ENCODE results near the gene XYLT2. TPM values are rescaled to one million over a fixed set of nuclear protein-coding genes. Genes with fewer than 3 reads are reported as not detected.
A peak's percentile ranks its signal among the peaks of the same experiment; 100 is the strongest.

XYLT2 gene
- total and polyA plus RNA-seq, 2 of the 13 experiments (the other 11 are each of a cell fraction or from before 2014, with no cell fraction given): 17.0 to 22.1 TPM

DNA sequence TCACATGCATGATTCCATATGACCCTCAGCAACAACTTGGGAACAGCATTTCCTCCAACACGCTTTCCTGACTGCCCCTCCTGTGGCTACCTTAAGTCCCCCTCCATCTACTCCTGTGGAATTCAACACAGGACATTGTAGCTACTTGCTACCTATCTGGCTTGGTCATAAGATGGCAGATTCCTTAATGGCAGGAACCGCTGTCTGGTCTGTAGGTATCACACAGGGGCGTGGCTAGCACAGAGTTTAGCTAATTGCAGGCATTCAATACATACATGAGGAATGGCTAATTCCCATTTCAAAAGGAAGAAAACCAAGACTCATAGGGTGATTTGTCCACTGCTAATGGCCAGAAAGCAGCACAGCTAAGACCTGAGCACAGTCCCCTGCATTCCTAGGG, 42.8 kb downstream of the XYLT2 start:
- intact Hi-C loops (cut with micrococcal nuclease; ENCODE audit: unreplicated experiment): no loop called here
- whole genome bisulfite sequencing (ENCODE audit: low lambda C conversion rate): 97% methylated on average over 3 of the region's 3 CpGs
- in situ Hi-C loops (cut with HindIII; ENCODE audit: extremely low pct_ligation_motif_present, low pct_unique_long_range_greater_than_20kb): no loop called here
- POLR2A ChIA-PET: interaction anchor here (1.2 to 4.7 kb wide), 2 partner anchors 9 kb away, joined by 4 to 19 read pairs; partner anchors contain the start of gene LRRC59
- Histone ChIP-seq H3K36me3 (replicated peaks in 1 of 2; ENCODE audit: control insufficient read depth in 1 of 2, insufficient read depth in 2 of 2, low read length in 2 of 2) (peaks cover 63 to 93% of the 10 kb centered on the region in 2 experiments), H3K4me1 (ENCODE audit: insufficient read depth, low read length) (no peaks in the 10 kb centered on the region), H3K79me2 (ENCODE audit: insufficient read depth, low read length) (peaks cover 14% of the 10 kb centered on the region), H3K27me3 (ENCODE audit: control insufficient read depth in 1 of 2, insufficient read depth in 2 of 2, low read length in 2 of 2) (no peaks in the 10 kb centered on the region), H3K9me3 (ENCODE audit: low read length) (no peaks in the 10 kb centered on the region), H3K9ac (ENCODE audit: insufficient read depth, low read depth, low read length) (no peak overlapping the region), H3K27ac (ENCODE audit: extremely low read length, insufficient read depth, low read length) (no peak overlapping the region), H3K4me2 (ENCODE audit: low read depth, low read length) (no peak overlapping the region), H4K20me1 (ENCODE audit: insufficient read depth, low read length) (no peaks in the 10 kb centered on the region), H3K4me3 (replicated peaks in 1 of 3; ENCODE audit: insufficient read depth in 1 of 3, low read depth in 2 of 3, low read length in 3 of 3) (no peak overlapping the region), H2AFZ (ENCODE audit: low read length) (no peak overlapping the region)
- FAIRE-seq (no peak), ATAC-seq (no peak; the same call in 2 of the 3 replicates), DNase-seq (ENCODE audit: low spot score) (no peak)
- peak; percentile 32 for TF ChIP-seq RBM22 (optimal IDR thresholded peaks at IDR 0.05; ENCODE audit: low read length)
- TF ChIP-seq POLR2AphosphoS2 (IDR thresholded peaks at IDR 0.05; ENCODE audit: low read depth, low read length): peak; percentile 87
- TF ChIP-seq EHMT2 (IDR thresholded peaks at IDR 0.05; ENCODE audit: borderline replicate concordance, low read depth, low read length): no peak
- TF ChIP-seq POLR2A (IDR thresholded peaks at IDR 0.05; ENCODE audit: insufficient read depth in 1 of 2, low read depth in 2 of 2, low read length in 2 of 2): peak in 1 of 2 experiments; percentile 2; a peak in 2 of 4 replicates
- TF ChIP-seq POLR2AphosphoS5 (IDR thresholded peaks at IDR 0.05; ENCODE audit: low read depth, low read length): peak; percentile 18; the same call in 1 of the 2 replicates
- TF ChIP-seq ZNF343 (CRISPR knock-in tag; IDR thresholded peaks at IDR 0.05): no peak
- no peak for TF ChIP-seq ZNF629 (CRISPR knock-in tag; conservative IDR thresholded peaks at IDR 0.05)
- no peak for TF ChIP-seq NR2C2 (CRISPR knock-in tag; IDR thresholded peaks at IDR 0.05; ENCODE audit: borderline replicate concordance)
- BruUV-seq (replicated peaks): no TSS peak
- CTCF ChIA-PET (ENCODE audit: low intra/inter-chr PET ratio, low total read pairs): no interaction called here

DNA sequence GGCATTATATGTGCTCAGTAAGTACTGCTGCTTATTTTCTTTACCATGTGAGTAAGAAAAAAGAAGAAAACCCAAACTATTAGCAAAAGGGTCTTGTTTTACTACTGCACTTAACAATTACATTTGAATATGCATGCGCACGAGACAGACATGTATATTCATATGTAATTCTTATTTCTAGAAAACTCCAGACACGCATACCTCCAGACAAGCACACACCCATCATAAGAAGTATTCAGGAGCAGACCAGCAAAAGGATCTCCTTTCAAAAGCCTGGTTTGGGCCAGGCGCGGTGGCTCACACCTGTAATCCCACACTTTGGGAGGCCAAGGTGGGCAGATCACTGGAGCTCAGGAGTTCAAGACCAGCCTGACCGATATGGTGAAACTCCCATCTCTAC, 43.6 kb downstream of the XYLT2 start:
- H4K20me1 ChIP-seq (ENCODE audit: insufficient read depth, low read length): no peaks in the 10 kb centered on the region
- WGBS (ENCODE audit: low lambda C conversion rate): 98% methylated on average over 6 of the region's 6 CpGs
- no peak overlapping the region for H2AFZ ChIP-seq (ENCODE audit: low read length)
- H3K4me2 ChIP-seq (ENCODE audit: low read depth, low read length): no peak overlapping the region
- POLR2A ChIA-PET: interaction anchor here (0.7 to 4.7 kb wide), 5 partner anchors 8 to 40 kb away, joined by 3 to 19 read pairs (median 4); partner anchors contain the start of gene LRRC59
- H3K9me3 ChIP-seq (ENCODE audit: low read length): no peaks in the 10 kb centered on the region
- BruUV-seq (replicated peaks): no TSS peak
- intact Hi-C loops (cut with micrococcal nuclease; ENCODE audit: unreplicated experiment): no loop called here
- CTCF ChIA-PET (ENCODE audit: low intra/inter-chr PET ratio, low total read pairs): no interaction called here
- TF ChIP-seq POLR2AphosphoS5 (IDR thresholded peaks at IDR 0.05; ENCODE audit: low read depth, low read length): 0 out of 2 replicates have a peak, but pooled peaks have one; percentile 9
- TF ChIP-seq POGZ (CRISPR knock-in tag; IDR thresholded peaks at IDR 0.05): no peak
- no peak overlapping the region for H3K9ac ChIP-seq (ENCODE audit: insufficient read depth, low read depth, low read length)
- DNase-seq (ENCODE audit: low spot score) (no peak), FAIRE-seq (no peak), ATAC-seq (no peak)
- H3K4me1 ChIP-seq (ENCODE audit: insufficient read depth, low read length): peaks cover 7% of the 10 kb centered on the region
- H3K27ac ChIP-seq (ENCODE audit: extremely low read length, insufficient read depth, low read length): no peak overlapping the region
- no peaks in the 10 kb centered on the region for H3K27me3 ChIP-seq (ENCODE audit: control insufficient read depth in 1 of 2, insufficient read depth in 2 of 2, low read length in 2 of 2)
- in situ Hi-C loops (cut with HindIII; ENCODE audit: extremely low pct_ligation_motif_present, low pct_unique_long_range_greater_than_20kb): no loop called here
- H3K4me3 ChIP-seq (replicated peaks in 1 of 3; ENCODE audit: insufficient read depth in 1 of 3, low read depth in 2 of 3, low read length in 3 of 3): no peak overlapping the region
- H3K36me3 ChIP-seq (replicated peaks in 1 of 2; ENCODE audit: control insufficient read depth in 1 of 2, insufficient read depth in 2 of 2, low read length in 2 of 2): peaks cover 60 to 94% of the 10 kb centered on the region in 2 experiments
- H3K79me2 ChIP-seq (ENCODE audit: insufficient read depth, low read length): peaks cover 22% of the 10 kb centered on the region

Data from HepG2 (cell line).